ENCODE measurements around the gene EPHA4. TPM values are rescaled to one million over a fixed set of nuclear protein-coding genes. Genes with fewer than 3 reads are reported as not detected.
A peak's percentile ranks its signal among the peaks of the same experiment; 100 is the strongest.

The EPHA4 gene
- total RNA-seq, 4 donors from 2014 or later: 10.2 to 42.2 (median 20.6) TPM

DNA sequence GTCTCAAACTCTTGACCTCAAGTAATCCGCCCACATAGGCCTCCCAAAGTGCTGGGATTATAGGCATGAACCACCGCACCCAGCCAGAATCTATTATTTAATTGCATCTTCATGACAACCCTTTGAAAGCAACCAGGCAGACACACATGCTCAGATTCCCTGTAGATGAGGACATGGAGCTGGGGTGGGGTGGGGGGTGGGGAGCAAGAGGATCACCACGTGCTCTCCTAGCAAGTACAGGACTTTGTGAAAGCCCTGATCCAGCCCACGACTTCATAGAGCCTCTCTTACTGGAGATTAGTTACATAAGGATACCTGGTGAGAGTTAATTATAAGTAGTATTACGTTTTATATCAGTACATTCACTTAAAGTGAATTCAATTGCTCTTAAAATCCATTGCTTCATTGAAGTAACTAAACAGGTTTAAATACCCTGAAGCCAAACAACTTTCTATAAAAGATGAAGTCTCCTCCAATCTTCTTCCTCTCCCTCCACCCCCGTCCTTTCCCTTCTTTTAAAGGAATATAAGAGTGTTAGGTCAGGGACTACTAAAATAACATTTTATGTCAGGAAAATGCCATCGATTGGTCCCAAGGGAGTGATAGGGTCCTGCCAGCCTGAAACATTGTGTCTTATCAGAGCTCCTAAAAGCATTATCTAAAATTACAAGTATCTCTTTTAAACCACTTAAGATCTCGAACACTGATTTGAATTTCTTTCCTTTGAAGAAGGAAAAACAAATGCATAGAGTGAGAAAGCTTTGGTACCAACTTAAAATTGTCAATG is 123.9 kb downstream of the EPHA4 start:
- Histone ChIP-seq H3K4me3 (no peak overlapping the region), H3K9me3 (no peaks in the 10 kb centered on the region), H3K27me3 (no peaks in the 10 kb centered on the region), H3K27ac (no peak overlapping the region), H3K36me3 (no peaks in the 10 kb centered on the region), H3K4me1 (no peaks in the 10 kb centered on the region)
- WGBS, 2 donors: 63 to 82% methylated on average over 8 of the region's 8 CpGs
- no peak for DNase-seq (ENCODE audit: low spot score in 2 of 2)
- TF ChIP-seq EP300 (IDR thresholded peaks at IDR 0.05) (no peak), POLR2A (IDR thresholded peaks at IDR 0.05) (no peak)
- TF ChIP-seq, protein P1, sequence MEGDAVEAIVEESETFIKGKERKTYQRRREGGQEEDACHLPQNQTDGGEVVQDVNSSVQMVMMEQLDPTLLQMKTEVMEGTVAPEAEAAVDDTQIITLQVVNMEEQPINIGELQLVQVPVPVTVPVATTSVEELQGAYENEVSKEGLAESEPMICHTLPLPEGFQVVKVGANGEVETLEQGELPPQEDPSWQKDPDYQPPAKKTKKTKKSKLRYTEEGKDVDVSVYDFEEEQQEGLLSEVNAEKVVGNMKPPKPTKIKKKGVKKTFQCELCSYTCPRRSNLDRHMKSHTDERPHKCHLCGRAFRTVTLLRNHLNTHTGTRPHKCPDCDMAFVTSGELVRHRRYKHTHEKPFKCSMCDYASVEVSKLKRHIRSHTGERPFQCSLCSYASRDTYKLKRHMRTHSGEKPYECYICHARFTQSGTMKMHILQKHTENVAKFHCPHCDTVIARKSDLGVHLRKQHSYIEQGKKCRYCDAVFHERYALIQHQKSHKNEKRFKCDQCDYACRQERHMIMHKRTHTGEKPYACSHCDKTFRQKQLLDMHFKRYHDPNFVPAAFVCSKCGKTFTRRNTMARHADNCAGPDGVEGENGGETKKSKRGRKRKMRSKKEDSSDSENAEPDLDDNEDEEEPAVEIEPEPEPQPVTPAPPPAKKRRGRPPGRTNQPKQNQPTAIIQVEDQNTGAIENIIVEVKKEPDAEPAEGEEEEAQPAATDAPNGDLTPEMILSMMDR (IDR thresholded peaks at IDR 0.05): no peak

DNA sequence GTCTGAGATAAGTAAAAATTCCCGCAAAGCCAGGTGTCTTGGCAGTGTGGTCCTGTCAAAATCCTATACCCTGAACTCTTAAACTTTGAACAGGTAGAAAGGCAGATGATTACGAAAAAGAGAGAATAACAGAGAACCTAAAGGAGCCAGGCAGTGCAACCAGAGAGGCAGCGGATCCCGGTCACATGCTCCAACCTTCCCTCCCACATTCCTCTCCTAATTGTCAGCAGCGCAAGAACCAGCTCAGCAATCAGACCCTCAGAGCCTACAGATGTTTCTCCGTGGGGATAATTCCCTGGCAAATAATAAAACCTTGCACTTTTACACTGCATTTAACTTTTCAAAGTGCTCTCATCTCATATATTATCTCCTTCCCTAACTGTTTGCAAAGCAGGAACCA is 124.8 kb downstream of the EPHA4 start:
- 74 to 92% methylated on average over 6 of the region's 6 CpGs for WGBS, 2 donors
- TF ChIP-seq, protein P1 (IDR thresholded peaks at IDR 0.05): no peak
- TF ChIP-seq POLR2A (IDR thresholded peaks at IDR 0.05) (no peak), EP300 (IDR thresholded peaks at IDR 0.05) (no peak)
- no peak overlapping the region for H3K27ac ChIP-seq
- DNase-seq (ENCODE audit: low spot score in 2 of 2): no peak
- no peak overlapping the region for H3K4me3 ChIP-seq
- H3K4me1 ChIP-seq: no peaks in the 10 kb centered on the region
- H3K27me3 ChIP-seq: no peaks in the 10 kb centered on the region
- no peaks in the 10 kb centered on the region for H3K36me3 ChIP-seq
- H3K9me3 ChIP-seq: no peaks in the 10 kb centered on the region

DNA sequence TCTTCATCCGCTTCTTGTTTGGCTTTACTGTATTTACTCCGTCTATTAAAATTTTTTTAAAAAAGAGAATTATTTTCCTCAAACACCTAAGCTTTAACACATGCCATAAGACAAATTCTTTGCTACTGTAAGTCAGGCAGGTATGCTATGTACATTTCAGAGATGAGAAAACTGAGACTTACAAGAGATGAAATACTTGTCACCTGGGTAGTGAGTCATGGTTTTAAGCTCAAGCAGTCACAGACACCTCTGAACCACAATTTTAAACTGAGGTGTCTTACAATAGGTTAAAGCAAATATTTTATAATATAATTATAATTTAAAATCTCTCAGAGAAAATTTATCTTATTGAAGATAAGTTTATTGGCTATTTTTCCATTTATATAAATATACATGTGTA is 126.0 kb downstream of the EPHA4 start:
- TF ChIP-seq, protein P1 (IDR thresholded peaks at IDR 0.05): no peak
- TF ChIP-seq EP300 (IDR thresholded peaks at IDR 0.05) (no peak), POLR2A (IDR thresholded peaks at IDR 0.05) (no peak)
- Histone ChIP-seq H3K4me3 (no peak overlapping the region), H3K4me1 (no peaks in the 10 kb centered on the region), H3K9me3 (no peaks in the 10 kb centered on the region), H3K27me3 (no peaks in the 10 kb centered on the region), H3K27ac (no peak overlapping the region), H3K36me3 (peaks cover 0 to 11% (median 0%) of the 10 kb centered on the region in 3 donors)
- DNase-seq (ENCODE audit: low spot score in 2 of 2): no peak
- 94 to 96% methylated on average over 2 of the region's 2 CpGs for WGBS, 2 donors

DNA sequence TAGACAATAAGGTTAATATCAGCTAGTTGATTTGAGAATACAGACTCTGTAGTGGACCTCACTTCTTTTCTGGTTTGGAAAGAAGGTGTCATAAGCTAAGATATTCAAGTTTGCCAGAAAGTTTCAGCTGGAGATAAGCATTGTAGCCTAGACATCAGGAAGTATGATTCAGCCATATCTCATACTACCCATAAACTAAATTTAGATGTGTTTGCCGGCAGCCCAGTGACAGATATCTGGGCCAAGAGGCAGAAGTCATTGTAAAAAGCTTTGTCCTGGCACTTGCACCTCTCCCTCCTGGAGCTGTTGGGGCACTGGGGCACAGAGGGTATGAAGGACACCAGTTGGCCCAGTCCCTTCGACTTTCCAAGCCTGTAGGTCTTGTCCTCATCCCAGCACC is 128.0 kb downstream of the EPHA4 start:
- H3K4me3 ChIP-seq: no peak overlapping the region
- H3K27me3 ChIP-seq: no peaks in the 10 kb centered on the region
- DNase-seq (ENCODE audit: low spot score in 2 of 2): no peak
- peaks cover 0 to 8% (median 0%) of the 10 kb centered on the region in 4 donors for H3K4me1 ChIP-seq
- no peaks in the 10 kb centered on the region for H3K9me3 ChIP-seq
- WGBS, 2 donors: 35 to 69% methylated on average over 2 of the region's 2 CpGs
- no peak overlapping the region for H3K27ac ChIP-seq
- TF ChIP-seq, protein P1 (IDR thresholded peaks at IDR 0.05): no peak
- peak in 1 of 2 donors; percentile 52 for TF ChIP-seq EP300 (IDR thresholded peaks at IDR 0.05)
- H3K36me3 ChIP-seq: peaks cover 0 to 15% (median 0%) of the 10 kb centered on the region in 3 donors

DNA sequence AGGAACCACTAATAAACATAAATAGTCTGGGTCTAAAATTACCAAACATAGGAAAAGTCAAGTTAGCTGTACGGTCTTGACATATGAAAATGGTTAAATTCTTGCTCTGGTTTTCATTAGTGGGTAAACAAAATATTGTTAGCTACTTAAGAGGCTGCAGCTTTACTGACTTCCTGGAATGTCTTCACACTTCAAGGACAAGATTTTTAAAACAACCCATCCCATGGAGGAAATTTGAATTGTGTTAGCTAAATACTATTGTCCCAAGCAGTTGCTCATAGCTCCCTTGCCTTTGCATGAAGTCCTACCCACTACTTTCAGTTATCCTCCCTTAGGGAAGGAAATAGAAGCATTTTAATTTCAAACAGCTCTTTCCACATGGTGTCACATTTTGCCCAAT is 128.5 kb downstream of the EPHA4 start:
- WGBS, 2 donors: 71 to 93% methylated on average over 1 of the region's 1 CpG
- H3K27ac ChIP-seq: no peak overlapping the region

More for the DNA sequence above, 128.5 kb downstream of the EPHA4 start:
- TF ChIP-seq EP300 (IDR thresholded peaks at IDR 0.05): no peak
- TF ChIP-seq, protein P1 (IDR thresholded peaks at IDR 0.05): no peak
- no peak for TF ChIP-seq POLR2A (IDR thresholded peaks at IDR 0.05)
- H3K4me1 ChIP-seq: peaks cover 0 to 8% (median 0%) of the 10 kb centered on the region in 4 donors
- no peak overlapping the region for H3K4me3 ChIP-seq
- peaks cover 0 to 15% (median 0%) of the 10 kb centered on the region in 3 donors for H3K36me3 ChIP-seq
- no peaks in the 10 kb centered on the region for H3K27me3 ChIP-seq
- DNase-seq (ENCODE audit: low spot score in 2 of 2): no peak
- no peaks in the 10 kb centered on the region for H3K9me3 ChIP-seq
